Measurements from ENCODE around the gene HLA-DOB.

- TF ChIP-seq, protein P1, sequence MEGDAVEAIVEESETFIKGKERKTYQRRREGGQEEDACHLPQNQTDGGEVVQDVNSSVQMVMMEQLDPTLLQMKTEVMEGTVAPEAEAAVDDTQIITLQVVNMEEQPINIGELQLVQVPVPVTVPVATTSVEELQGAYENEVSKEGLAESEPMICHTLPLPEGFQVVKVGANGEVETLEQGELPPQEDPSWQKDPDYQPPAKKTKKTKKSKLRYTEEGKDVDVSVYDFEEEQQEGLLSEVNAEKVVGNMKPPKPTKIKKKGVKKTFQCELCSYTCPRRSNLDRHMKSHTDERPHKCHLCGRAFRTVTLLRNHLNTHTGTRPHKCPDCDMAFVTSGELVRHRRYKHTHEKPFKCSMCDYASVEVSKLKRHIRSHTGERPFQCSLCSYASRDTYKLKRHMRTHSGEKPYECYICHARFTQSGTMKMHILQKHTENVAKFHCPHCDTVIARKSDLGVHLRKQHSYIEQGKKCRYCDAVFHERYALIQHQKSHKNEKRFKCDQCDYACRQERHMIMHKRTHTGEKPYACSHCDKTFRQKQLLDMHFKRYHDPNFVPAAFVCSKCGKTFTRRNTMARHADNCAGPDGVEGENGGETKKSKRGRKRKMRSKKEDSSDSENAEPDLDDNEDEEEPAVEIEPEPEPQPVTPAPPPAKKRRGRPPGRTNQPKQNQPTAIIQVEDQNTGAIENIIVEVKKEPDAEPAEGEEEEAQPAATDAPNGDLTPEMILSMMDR (IDR thresholded peaks at IDR 0.05; ENCODE audit: insufficient read depth, low read depth, low read length), result no peak
- no peak for TF ChIP-seq EZH2 (IDR thresholded peaks at IDR 0.05; ENCODE audit: insufficient read depth, low read length)
Observed at GRCh38 chr6:32858194-32858593, 41.4 kb upstream of the HLA-DOB start.

All from astrocyte (in vitro differentiated cells and primary cell).